Heart right ventricle (tissue), 16 donors: Measurements from ENCODE around the gene CRTC1. TPM values are rescaled to one million over a fixed set of nuclear protein-coding genes. Genes with fewer than 3 reads are reported as not detected.

Source experiments
- ATAC-seq, 8 donors: fragments of 200-7000 bp; cut with Tn5 transposase; one replicate each; pipeline ENCODE4 v1.9.1; 2020; ENCODE audit warnings: mild to moderate bottlenecking in 8 of 8, moderate library complexity in 8 of 8, moderate number of reproducible peaks in 1 of 8
- DNase-seq, 2 donors: peaks; one replicate each; pipeline ENCODE4 v3.0.0-alpha.2; 2020
- H3K27ac ChIP-seq, 10 donors: fragments of 200-600 bp; sonication (generic) in 2 of 10; one replicate each; pipeline versions ENCODE4 v1.5.0 to v1.8.0; 2020 to 2022; ENCODE audit warnings: mild to moderate bottlenecking in 3 of 10
- H3K27me3 ChIP-seq, 7 donors: fragments of 200-600 bp; one replicate each; pipeline ENCODE4 v1.8.0; 2021 to 2022; ENCODE audit warnings: mild to moderate bottlenecking in 2 of 7
- H3K36me3 ChIP-seq, 9 donors: fragments of 200-600 bp; sonication (generic) in 1 of 9; one replicate each; pipeline versions ENCODE4 v1.5.0 to v1.8.0; 2020 to 2022; ENCODE audit warnings: mild to moderate bottlenecking in 2 of 9
- H3K4me1 ChIP-seq, 9 donors: fragments of 200-600 bp; sonication (generic) in 1 of 9; one replicate each; pipeline versions ENCODE4 v1.5.0 to v1.8.0; 2020 to 2022; ENCODE audit warnings: mild to moderate bottlenecking in 4 of 9
- H3K4me3 ChIP-seq, 10 donors: fragments of 200-600 bp; sonication (generic) in 2 of 10; one replicate each; pipeline versions ENCODE4 v1.5.0 to v1.8.0; 2020 to 2022; ENCODE audit warnings: mild to moderate bottlenecking in 7 of 10, moderate library complexity in 2 of 10
- H3K9me3 ChIP-seq, 11 donors: fragments of 200-600 bp in 10 of 11; sonication (generic) in 2 of 11; one replicate each; pipeline versions ENCODE4 v1.5.0 to v1.8.0; 2013 to 2022; ENCODE audit warnings: mild to moderate bottlenecking in 2 of 11, control low read depth in 1 of 11, moderate library complexity in 1 of 11
- WGBS, 2 donors: extraction: QIAGEN DNeasy Blood & Tissue Kit; methylation state at CpG; one replicate each; pipeline ENCODE4 v1.1.7; 2013; ENCODE audit warnings: inconsistent platforms in 1 of 2; 5-methylcytosine and 5-hydroxymethylcytosine counted together
- intact Hi-C, 10 donors: fragments of 100-400 bp; cut with DNase I; formaldehyde crosslinking; loops; one replicate each; pipeline versions ENCODE4 v1.11.1 to v1.14.2; 2022
- polyA plus RNA-seq, 2 donors: library from polyadenylated mRNA; stranded (reverse); fragments of 200-250 nt; gene quantifications; one replicate each; pipeline ENCODE4 v1.2.3, GENCODE V29; 2013
- total RNA-seq, 10 donors: library from RNA; stranded (reverse); fragmentation: NEBNext Ultra II Directional in 3 of 10; extraction: Animal tissue kit (Norgen Biotek cat#: 25700) in 3 of 10; gene quantifications; one replicate each; pipeline versions ENCODE4 v1.2.1 to v1.2.4, GENCODE V29; 2021 to 2023
- TF ChIP-seq, protein P1 (sequence below), 9 donors: fragments of 200-600 bp; sonication (generic) in 2 of 9; IDR thresholded peaks; one replicate each; pipeline versions ENCODE4 v1.5.0 to v1.8.0; 2021 to 2022; ENCODE audit warnings: antibody characterized with exemption in 9 of 9, mild to moderate bottlenecking in 5 of 9, moderate library complexity in 1 of 9
- donor health status: Arrhythmogenic right ventricular cardiomyopathy.
- donor health status: ischemic (EF 13 %, LVEDD 7.1; RV severe dilation, severe dysfunction).
- donor health status: healthy with polysubstance abuse.
- donor health status: DM: no; HTN: yes; CAD: no.
- donor health status: DM: no; HTN: no; CAD: no.
- donor health status: ischemic (EF 25% LVEDD 6.9; RV normal size, moderate dysfunction).
- donor health status: ischemic (EF 25% LVEDD 5.7; RV mildly dilated, moderate dysfunction).
- donor health status: healthy.
- donor health status: DM: yes; HTN: yes; CAD: no.
- donor health status: Ischemic cardiomyopathy.
- donor health status: ischemic (EF 35%, LVEDD 5.7; RV mildly dilated, moderate dysfunction).
- donor health status: nonischemic (EF 11% LVEDD 7.7; RV severe dilation, severe dysfunction).
- donor health status: DM: yes; HTN: yes; CAD: no.
- donor health status: PGD.
- donor health status: ischemic (EF 29% LVEDD 5.4; RV normal size, mild dysfunction).
- donor health status: nonischemic (EF 23%, LVEDD 6.1; RV moderate dilation, normal function).

CRTC1 gene
- total and polyA plus RNA-seq, 12 donors = 3.2 to 11.8 (median 9.1) TPM

DNA sequence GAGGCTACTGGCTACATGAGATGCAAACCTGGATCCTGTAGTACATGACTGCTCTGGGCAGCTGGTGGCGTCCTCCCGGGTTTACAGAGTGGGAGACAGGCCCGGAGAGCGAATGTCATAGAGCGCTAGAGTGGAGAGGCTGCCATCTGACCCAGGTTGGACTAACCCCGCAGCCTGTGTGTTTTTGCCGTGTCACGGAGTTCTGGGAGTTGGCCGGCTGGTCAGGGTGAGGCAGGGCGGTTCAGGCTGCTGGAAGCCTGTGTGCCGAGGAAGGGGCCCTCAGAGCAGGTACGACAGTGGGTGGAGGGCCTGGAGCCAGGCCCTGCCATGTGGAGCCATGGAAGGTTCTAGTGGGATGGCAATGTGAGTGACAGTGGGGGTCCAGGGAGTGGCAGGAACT is 12.5 kb downstream of the CRTC1 start:
- Histone ChIP-seq H3K4me1 (peaks cover 0 to 21% (median 13%) of the 10 kb centered on the region in 9 donors), H3K27me3 (no peaks in the 10 kb centered on the region), H3K36me3 (no peaks in the 10 kb centered on the region), H3K4me3 (no peak overlapping the region), H3K9me3 (no peaks in the 10 kb centered on the region), H3K27ac (no peak overlapping the region)
- intact Hi-C loops = no loop called here
- DNase-seq = no peak
- TF ChIP-seq, protein P1, sequence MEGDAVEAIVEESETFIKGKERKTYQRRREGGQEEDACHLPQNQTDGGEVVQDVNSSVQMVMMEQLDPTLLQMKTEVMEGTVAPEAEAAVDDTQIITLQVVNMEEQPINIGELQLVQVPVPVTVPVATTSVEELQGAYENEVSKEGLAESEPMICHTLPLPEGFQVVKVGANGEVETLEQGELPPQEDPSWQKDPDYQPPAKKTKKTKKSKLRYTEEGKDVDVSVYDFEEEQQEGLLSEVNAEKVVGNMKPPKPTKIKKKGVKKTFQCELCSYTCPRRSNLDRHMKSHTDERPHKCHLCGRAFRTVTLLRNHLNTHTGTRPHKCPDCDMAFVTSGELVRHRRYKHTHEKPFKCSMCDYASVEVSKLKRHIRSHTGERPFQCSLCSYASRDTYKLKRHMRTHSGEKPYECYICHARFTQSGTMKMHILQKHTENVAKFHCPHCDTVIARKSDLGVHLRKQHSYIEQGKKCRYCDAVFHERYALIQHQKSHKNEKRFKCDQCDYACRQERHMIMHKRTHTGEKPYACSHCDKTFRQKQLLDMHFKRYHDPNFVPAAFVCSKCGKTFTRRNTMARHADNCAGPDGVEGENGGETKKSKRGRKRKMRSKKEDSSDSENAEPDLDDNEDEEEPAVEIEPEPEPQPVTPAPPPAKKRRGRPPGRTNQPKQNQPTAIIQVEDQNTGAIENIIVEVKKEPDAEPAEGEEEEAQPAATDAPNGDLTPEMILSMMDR (IDR thresholded peaks at IDR 0.05) = no peak
- ATAC-seq = no peak
- WGBS, 2 donors = 92 to 94% methylated on average over 12 of the region's 12 CpGs

DNA sequence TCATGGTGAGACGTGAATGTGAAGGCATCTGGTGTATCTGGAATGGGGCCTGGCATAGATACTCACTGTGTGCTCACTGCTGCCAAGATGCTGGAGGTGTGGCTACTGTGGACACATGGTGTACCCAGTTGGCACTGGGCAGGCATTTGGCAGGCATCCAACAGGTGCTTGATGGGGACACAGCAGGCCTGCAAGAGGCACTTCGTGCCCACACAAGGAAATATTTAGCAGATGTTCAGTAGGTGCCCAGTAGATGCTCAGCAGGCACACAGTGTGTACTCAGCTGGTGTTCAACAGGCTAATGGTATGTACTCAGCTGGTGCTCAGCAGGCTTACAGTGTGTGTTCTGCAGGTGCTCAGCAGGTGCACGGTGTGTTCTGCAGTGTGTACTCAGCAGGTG is 14.2 kb downstream of the CRTC1 start:
- ATAC-seq (no peak), DNase-seq (no peak)
- Histone ChIP-seq H3K4me3 (no peak overlapping the region), H3K4me1 (peaks cover 0 to 26% (median 19%) of the 10 kb centered on the region in 9 donors), H3K36me3 (no peaks in the 10 kb centered on the region), H3K9me3 (no peaks in the 10 kb centered on the region), H3K27me3 (no peaks in the 10 kb centered on the region), H3K27ac (no peak overlapping the region)
- TF ChIP-seq, protein P1 (IDR thresholded peaks at IDR 0.05) = no peak
- intact Hi-C loops = no loop called here
- 63 to 78% methylated on average over 3 of the region's 3 CpGs for WGBS, 2 donors

GRCh38 chr19:18698321-18699167 is 15.1 kb downstream of the CRTC1 start:
- intact Hi-C loops = no loop called here
- no peak overlapping the region for H3K4me3 ChIP-seq
- no peaks in the 10 kb centered on the region for H3K9me3 ChIP-seq
- WGBS, 2 donors = 94 to 95% methylated on average over 18 of the region's 18 CpGs
- TF ChIP-seq, protein P1 (IDR thresholded peaks at IDR 0.05) = no peak
- no peaks in the 10 kb centered on the region for H3K27me3 ChIP-seq
- ATAC-seq = peak in 1 of 8 donors; percentile 4
- no peaks in the 10 kb centered on the region for H3K36me3 ChIP-seq
- H3K27ac ChIP-seq = no peak overlapping the region
- DNase-seq = no peak
- H3K4me1 ChIP-seq = peaks cover 0 to 26% (median 19%) of the 10 kb centered on the region in 9 donors

GRCh38 chr19:18699403-18700054 is 16.0 kb downstream of the CRTC1 start:
- peaks cover 0 to 26% (median 19%) of the 10 kb centered on the region in 9 donors for H3K4me1 ChIP-seq
- H3K27me3 ChIP-seq = no peaks in the 10 kb centered on the region
- intact Hi-C loops = no loop called here
- DNase-seq (no peak), ATAC-seq (no peak)
- no peaks in the 10 kb centered on the region for H3K36me3 ChIP-seq
- no peaks in the 10 kb centered on the region for H3K9me3 ChIP-seq
- 80 to 82% methylated on average over 14 of the region's 14 CpGs for WGBS, 2 donors
- TF ChIP-seq, protein P1 (IDR thresholded peaks at IDR 0.05) = no peak
- H3K4me3 ChIP-seq = no peak overlapping the region
- peak overlapping the region in 4 of 10 donors; percentile 59 to 79 (median 71) for H3K27ac ChIP-seq
